Kidney (tissue), 14 donors: ENCODE measurements around the gene CPAMD8. TPM values are rescaled to one million over a fixed set of nuclear protein-coding genes. Genes with fewer than 3 reads are reported as not detected.

Experiments
- DNase-seq, 5 donors: peaks; one replicate each; pipeline ENCODE4 v3.0.0-alpha.2; 2013 to 2020
- FAIRE-seq: peaks from 2 replicates; lab custom pipeline; 2012; peaks lifted over from hg19 to GRCh38; lab: Jason Lieb, UNC
- H3K27ac ChIP-seq, 2 donors: one replicate each; pipeline ENCODE4 v1.7.0; 2013; ENCODE audit warnings: low read depth in 2 of 2, low read length in 2 of 2, inconsistent platforms in 1 of 2
- H3K27me3 ChIP-seq: one replicate; pipeline ENCODE4 v1.7.1; 2013; ENCODE audit warnings: low read length, inconsistent platforms; ENCODE audit not compliant: control insufficient read depth, insufficient read depth
- H3K36me3 ChIP-seq, 3 donors: one replicate each; pipeline versions ENCODE4 v1.7.0 to v1.7.1; 2013; ENCODE audit warnings: low read length in 3 of 3, control low read depth in 1 of 3, inconsistent platforms in 1 of 3; ENCODE audit not compliant: insufficient read depth in 3 of 3, control insufficient read depth in 2 of 3
- H3K4me1 ChIP-seq, 3 donors: one replicate each; pipeline versions ENCODE4 v1.7.0 to v1.7.1; 2013; ENCODE audit warnings: low read length in 3 of 3, inconsistent platforms in 1 of 3, low read depth in 1 of 3; ENCODE audit not compliant: control insufficient read depth in 2 of 3, insufficient read depth in 2 of 3
- H3K4me3 ChIP-seq, 3 donors: one replicate each; pipeline versions ENCODE4 v1.7.0 to v1.8.1; 2013; ENCODE audit warnings: low read length in 3 of 3, control low read depth in 1 of 3, inconsistent platforms in 1 of 3
- H3K9ac ChIP-seq, 3 donors: one replicate each; pipeline versions ENCODE4 v1.7.0 to v1.7.1; 2013; ENCODE audit warnings: low read length in 3 of 3, control low read depth in 1 of 3, inconsistent platforms in 1 of 3
- H3K9me3 ChIP-seq, 3 donors: one replicate each; pipeline versions ENCODE4 v1.7.0 to v1.7.1; 2013; ENCODE audit warnings: low read length in 3 of 3, control low read depth in 1 of 3, inconsistent platforms in 1 of 3; ENCODE audit not compliant: control insufficient read depth in 2 of 3, insufficient read depth in 1 of 3
- CTCF ChIP-seq: IDR thresholded peaks from 3 replicates; pipeline ENCODE4 v1.5.1; 2012; ENCODE audit warnings: mild to moderate bottlenecking, moderate library complexity, borderline replicate concordance; ENCODE audit not compliant: insufficient read depth; ENCODE audit errors: extremely low read depth
- intact Hi-C: fragments of 100-400 bp; cut with DNase I; formaldehyde crosslinking; loops from one replicate; pipeline ENCODE4 v1.11.1; 2022
- polyA plus RNA-seq: library from polyadenylated mRNA; stranded (reverse); fragments of 350-450 nt; fragmentation: Illumina TruSeq; extraction: RNeasy Lipid Tissue Mini Kit (QIAGEN cat#74804); gene quantifications from one replicate; pipeline ENCODE4 v1.2.3, GENCODE V29; 2014; ENCODE audit warnings: low read depth, low replicate concordance; ENCODE audit not compliant: insufficient read depth
- total RNA-seq: library from RNA; stranded (reverse); fragmentation: NEBNext Ultra II Directional; extraction: Animal tissue kit (Norgen Biotek cat#: 25700); gene quantifications from one replicate; pipeline ENCODE4 v1.2.1, GENCODE V29; 2021
- donor health status: control.
- donor health status: control.
- donor health status: control.
- donor health status: control.
- donor health status: control.
- donor health status: DM: yes; HTN: yes; CAD: no.
- donor health status: Normal renal cell carcinoma (clear cell type).

CPAMD8 gene
- total and polyA plus RNA-seq, 2 donors from 2014 or later = 22.0 to 64.1 TPM

GRCh38 chr19:16901491-16902175 lies 125.0 kb downstream of the CPAMD8 start:
- intact Hi-C loops = no loop called here

GRCh38 chr19:16899566-16900075 lies 127.0 kb downstream of the CPAMD8 start:
- TF ChIP-seq CTCF = peak; percentile 19
- H3K4me1 ChIP-seq = peaks cover 0 to 2% (median 0%) of the 10 kb centered on the region in 3 donors
- no peaks in the 10 kb centered on the region for H3K27me3 ChIP-seq
- no peaks in the 10 kb centered on the region for H3K36me3 ChIP-seq
- no peak overlapping the region for H3K9ac ChIP-seq
- H3K4me3 ChIP-seq = no peak overlapping the region
- DNase-seq = no peak
- no peak for FAIRE-seq
- H3K27ac ChIP-seq = no peak overlapping the region
- intact Hi-C loops = no loop called here
- H3K9me3 ChIP-seq = no peaks in the 10 kb centered on the region

More at GRCh38 chr19:16901491-16902175, 125.0 kb downstream of the CPAMD8 start:
- no peak for FAIRE-seq
- no peak overlapping the region for H3K27ac ChIP-seq
- no peaks in the 10 kb centered on the region for H3K9me3 ChIP-seq
- H3K9ac ChIP-seq = no peak overlapping the region
- H3K36me3 ChIP-seq = no peaks in the 10 kb centered on the region
- DNase-seq = no peak
- no peak overlapping the region for H3K4me3 ChIP-seq
- peaks cover 0 to 2% (median 0%) of the 10 kb centered on the region in 3 donors for H3K4me1 ChIP-seq
- no peaks in the 10 kb centered on the region for H3K27me3 ChIP-seq
- TF ChIP-seq CTCF = no peak

GRCh38 chr19:16898361-16899015 lies 128.1 kb downstream of the CPAMD8 start:
- no peaks in the 10 kb centered on the region for H3K27me3 ChIP-seq
- H3K9me3 ChIP-seq = no peaks in the 10 kb centered on the region
- DNase-seq (peak in 4 of 5 donors; percentile 79 to 89 (median 84)), FAIRE-seq (no peak)
- no peak overlapping the region for H3K4me3 ChIP-seq
- intact Hi-C loops = no loop called here
- TF ChIP-seq CTCF = no peak
- no peaks in the 10 kb centered on the region for H3K36me3 ChIP-seq
- peaks cover 0 to 2% (median 0%) of the 10 kb centered on the region in 3 donors for H3K4me1 ChIP-seq
- no peak overlapping the region for H3K27ac ChIP-seq
- no peak overlapping the region for H3K9ac ChIP-seq
